ENCODE data around the gene LRRC37A3. TPM values are rescaled to one million over a fixed set of nuclear protein-coding genes. Genes with fewer than 3 reads are reported as not detected.
"Not testable (repeated sequence)": the region's sequence is repeated elsewhere in the genome, so short reads cannot be mapped to it uniquely, and the experiment has no call there.

Gene LRRC37A3
- total RNA-seq, 2 donors from 2014 or later, result 5.6 to 9.5 TPM

GRCh38 chr17:64847504-64848466 is 71.5 kb downstream of the LRRC37A3 start:
- WGBS, result 54% methylated on average over 37 of the region's 49 CpGs
- H3K27ac ChIP-seq; H3K4me1 ChIP-seq (replicated peaks); H3K27me3 ChIP-seq (replicated peaks; ENCODE audit: insufficient read depth); intact Hi-C loops (cut with DNase I); H3K36me3 ChIP-seq; H3K9me3 ChIP-seq; H3K4me3 ChIP-seq: not testable (repeated sequence)
- DNase-seq (ENCODE audit: low spot score), result peak; percentile 32
- TF ChIP-seq, protein P1, sequence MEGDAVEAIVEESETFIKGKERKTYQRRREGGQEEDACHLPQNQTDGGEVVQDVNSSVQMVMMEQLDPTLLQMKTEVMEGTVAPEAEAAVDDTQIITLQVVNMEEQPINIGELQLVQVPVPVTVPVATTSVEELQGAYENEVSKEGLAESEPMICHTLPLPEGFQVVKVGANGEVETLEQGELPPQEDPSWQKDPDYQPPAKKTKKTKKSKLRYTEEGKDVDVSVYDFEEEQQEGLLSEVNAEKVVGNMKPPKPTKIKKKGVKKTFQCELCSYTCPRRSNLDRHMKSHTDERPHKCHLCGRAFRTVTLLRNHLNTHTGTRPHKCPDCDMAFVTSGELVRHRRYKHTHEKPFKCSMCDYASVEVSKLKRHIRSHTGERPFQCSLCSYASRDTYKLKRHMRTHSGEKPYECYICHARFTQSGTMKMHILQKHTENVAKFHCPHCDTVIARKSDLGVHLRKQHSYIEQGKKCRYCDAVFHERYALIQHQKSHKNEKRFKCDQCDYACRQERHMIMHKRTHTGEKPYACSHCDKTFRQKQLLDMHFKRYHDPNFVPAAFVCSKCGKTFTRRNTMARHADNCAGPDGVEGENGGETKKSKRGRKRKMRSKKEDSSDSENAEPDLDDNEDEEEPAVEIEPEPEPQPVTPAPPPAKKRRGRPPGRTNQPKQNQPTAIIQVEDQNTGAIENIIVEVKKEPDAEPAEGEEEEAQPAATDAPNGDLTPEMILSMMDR (IDR thresholded peaks at IDR 0.05), result peak in 3 of 4 experiments; percentile 32 to 62 (median 46)

GRCh38 chr17:64846892-64847291 is 72.4 kb downstream of the LRRC37A3 start:
- H3K27me3 ChIP-seq (replicated peaks; ENCODE audit: insufficient read depth); DNase-seq (ENCODE audit: low spot score); H3K27ac ChIP-seq; intact Hi-C loops (cut with DNase I); H3K36me3 ChIP-seq; H3K4me1 ChIP-seq (replicated peaks); H3K4me3 ChIP-seq; H3K9me3 ChIP-seq: not testable (repeated sequence)
- WGBS, result 100% methylated on average over 3 of the region's 4 CpGs

GRCh38 chr17:64843918-64844317 is 75.4 kb downstream of the LRRC37A3 start:
- H3K27me3 ChIP-seq (replicated peaks; ENCODE audit: insufficient read depth); H3K4me1 ChIP-seq (replicated peaks); DNase-seq (ENCODE audit: low spot score); H3K27ac ChIP-seq; H3K36me3 ChIP-seq; H3K4me3 ChIP-seq; H3K9me3 ChIP-seq; intact Hi-C loops (cut with DNase I): not testable (repeated sequence)
- WGBS, result 83% methylated on average over 8 of the region's 8 CpGs

DNA sequence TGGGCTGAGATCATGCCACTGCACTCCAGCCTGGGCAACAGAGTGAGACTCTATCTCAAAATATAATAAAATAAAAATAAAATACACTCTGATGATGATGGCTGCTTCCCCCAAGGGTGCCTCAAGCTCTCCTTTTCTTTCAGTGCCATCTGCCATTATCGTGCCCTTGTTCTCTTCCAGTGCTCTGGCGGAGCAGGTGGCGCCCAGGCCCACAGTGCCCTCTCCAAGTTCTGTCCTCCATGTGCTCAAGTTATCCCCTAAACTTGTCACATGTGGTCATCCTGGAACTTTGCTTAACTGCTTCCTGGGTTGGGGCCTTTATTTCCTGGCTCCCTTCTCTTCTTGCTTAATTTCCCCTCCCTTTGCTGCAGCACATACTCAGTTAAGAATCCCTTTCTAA is 76.4 kb downstream of the LRRC37A3 start:
- H3K4me1 ChIP-seq (replicated peaks); H3K9me3 ChIP-seq: not testable (repeated sequence)

DNA sequence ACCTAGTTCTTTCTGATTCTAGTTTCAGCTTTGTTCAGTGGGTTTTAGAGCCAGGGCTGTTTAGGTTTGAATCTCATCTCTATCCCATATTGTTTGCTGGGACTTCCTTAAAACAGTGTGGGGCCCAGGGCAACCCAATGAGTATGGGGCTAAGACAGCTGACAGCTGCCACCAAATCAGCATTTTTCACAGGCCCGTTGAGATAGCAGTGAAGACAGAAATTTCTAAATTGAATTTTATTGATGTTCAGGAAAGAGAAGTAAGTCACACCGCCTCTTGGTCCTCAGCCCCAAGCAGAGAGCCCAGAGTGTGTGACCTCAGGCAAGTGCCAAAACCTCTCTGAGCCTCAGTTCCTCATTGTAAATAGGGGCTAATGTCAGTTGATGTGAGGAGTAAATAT is 78.3 kb downstream of the LRRC37A3 start:
- H3K9me3 ChIP-seq; H3K27ac ChIP-seq; DNase-seq (ENCODE audit: low spot score); H3K36me3 ChIP-seq; H3K4me1 ChIP-seq (replicated peaks); H3K4me3 ChIP-seq; intact Hi-C loops (cut with DNase I); H3K27me3 ChIP-seq (replicated peaks; ENCODE audit: insufficient read depth): not testable (repeated sequence)
- 75% methylated on average over 2 of the region's 2 CpGs for WGBS

More for the DNA sequence above, 76.4 kb downstream of the LRRC37A3 start:
- H3K27me3 ChIP-seq (replicated peaks; ENCODE audit: insufficient read depth); H3K27ac ChIP-seq; H3K4me3 ChIP-seq; DNase-seq (ENCODE audit: low spot score); H3K36me3 ChIP-seq; intact Hi-C loops (cut with DNase I): not testable (repeated sequence)
- WGBS, result 97% methylated on average over 3 of the region's 3 CpGs

GRCh38 chr17:64838513-64838912 is 80.8 kb downstream of the LRRC37A3 start:
- DNase-seq (ENCODE audit: low spot score); H3K27ac ChIP-seq; H3K27me3 ChIP-seq (replicated peaks; ENCODE audit: insufficient read depth); H3K9me3 ChIP-seq; intact Hi-C loops (cut with DNase I); H3K4me3 ChIP-seq; H3K36me3 ChIP-seq; H3K4me1 ChIP-seq (replicated peaks): not testable (repeated sequence)
- 90% methylated on average over 5 of the region's 5 CpGs for WGBS

DNA sequence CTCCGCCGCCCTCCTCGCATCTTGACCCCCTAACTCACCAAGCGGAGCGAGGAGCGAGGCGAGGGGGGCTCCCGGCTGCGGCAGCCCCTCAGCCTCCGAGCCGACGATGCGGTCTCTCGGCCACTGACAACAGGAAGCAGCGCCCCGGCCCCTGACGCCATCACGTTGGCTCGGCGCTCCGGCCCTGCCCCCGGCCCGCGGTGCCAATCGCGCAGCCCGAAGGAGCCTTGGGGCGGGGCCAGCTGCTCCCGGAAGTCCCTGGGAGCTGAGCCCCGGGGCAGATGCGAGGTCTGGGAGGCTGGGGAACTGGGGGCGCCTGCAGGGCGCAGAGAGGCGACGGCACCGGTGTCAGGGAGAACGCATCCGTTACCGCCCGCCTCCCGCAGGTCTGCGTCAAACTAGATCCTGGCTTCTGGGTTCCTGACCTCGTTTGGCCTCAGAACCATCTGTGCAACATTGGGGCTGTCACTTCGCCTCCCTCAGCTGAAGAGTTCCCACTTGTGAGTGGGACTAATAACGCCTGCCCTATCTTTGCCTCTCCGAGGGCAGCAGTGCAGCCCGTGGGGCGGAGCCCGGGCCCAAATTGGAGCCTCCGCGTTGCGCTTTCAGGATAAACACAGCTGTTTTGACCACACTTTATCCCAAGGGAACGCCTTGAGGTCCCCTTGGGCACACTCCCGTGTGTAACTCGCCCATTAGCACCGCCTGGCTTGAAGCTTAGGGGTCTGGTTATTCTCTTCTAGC is 82.1 kb downstream of the LRRC37A3 start:
- H3K9me3 ChIP-seq; H3K36me3 ChIP-seq; intact Hi-C loops (cut with DNase I); H3K27me3 ChIP-seq (replicated peaks; ENCODE audit: insufficient read depth); H3K4me1 ChIP-seq (replicated peaks): not testable (repeated sequence)
- peak; percentile 95 for TF ChIP-seq POLR2A (IDR thresholded peaks at IDR 0.05)
- TF ChIP-seq POLR2AphosphoS5 (IDR thresholded peaks at IDR 0.05), result peak; percentile 80
- WGBS, result under 1% methylated on average over 37 of the region's 56 CpGs
- DNase-seq (ENCODE audit: low spot score), result peak; percentile 79
- Histone ChIP-seq H3K4me3 (peak overlapping the region; percentile 57 to 70), H3K27ac (peak overlapping the region; percentile 69 to 81)

DNA sequence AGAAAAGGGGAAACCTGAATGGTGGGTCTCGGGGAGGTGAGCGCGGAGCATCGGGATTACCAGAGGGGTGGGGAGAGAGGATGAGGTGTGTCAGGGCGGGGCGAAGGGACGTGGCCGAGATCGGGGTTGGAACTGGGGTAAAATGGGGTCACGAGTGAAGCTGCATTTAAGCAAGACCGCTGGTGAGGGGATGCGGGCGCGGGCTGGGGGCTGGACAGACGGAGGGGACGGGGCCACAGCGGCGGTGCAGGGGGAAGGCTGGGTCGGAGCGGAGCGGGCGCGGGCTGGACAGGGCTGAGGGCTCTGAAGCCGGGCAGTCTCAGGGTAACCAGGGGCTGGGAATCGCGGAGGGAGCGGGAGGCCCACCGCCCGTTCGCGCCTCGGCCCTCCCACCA is 82.7 kb downstream of the LRRC37A3 start:
- under 1% methylated on average over 32 of the region's 32 CpGs for WGBS
- intact Hi-C loops (cut with DNase I); H3K4me1 ChIP-seq (replicated peaks); H3K36me3 ChIP-seq; H3K27me3 ChIP-seq (replicated peaks; ENCODE audit: insufficient read depth); H3K9me3 ChIP-seq: not testable (repeated sequence)
- Histone ChIP-seq H3K4me3 (peak overlapping the region; percentile 57 to 70), H3K27ac (peak overlapping the region; percentile 69 to 81)
- DNase-seq (ENCODE audit: low spot score), result peak; percentile 9

GRCh38 chr17:64834060-64834459 is 85.2 kb downstream of the LRRC37A3 start:
- not testable (repeated sequence) for H3K27ac ChIP-seq; DNase-seq (ENCODE audit: low spot score)

DNA sequence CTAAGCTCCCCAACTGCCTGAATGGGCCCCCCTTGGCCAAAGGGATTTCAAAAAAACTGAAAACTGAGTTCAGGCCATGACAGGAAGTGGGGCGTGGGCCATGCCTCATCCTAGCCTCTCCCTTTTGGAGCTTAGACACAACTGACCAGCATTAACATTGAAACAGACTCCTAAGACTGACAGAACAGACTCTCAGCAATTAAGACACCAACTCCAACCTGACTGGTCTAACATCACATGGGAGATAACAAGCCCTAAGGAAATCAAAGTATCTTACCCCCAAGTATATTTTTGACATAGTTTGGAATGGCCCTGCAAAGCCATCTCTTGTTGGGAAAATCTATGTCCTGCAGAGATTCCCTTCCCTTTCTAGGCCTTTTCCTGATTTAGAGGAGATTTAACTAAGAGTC is 88.6 kb downstream of the LRRC37A3 start:
- DNase-seq (ENCODE audit: low spot score); intact Hi-C loops (cut with DNase I); H3K4me1 ChIP-seq (replicated peaks); H3K27me3 ChIP-seq (replicated peaks; ENCODE audit: insufficient read depth); H3K36me3 ChIP-seq; H3K9me3 ChIP-seq; H3K27ac ChIP-seq; H3K4me3 ChIP-seq: not testable (repeated sequence)
- 88% methylated on average over 1 of the region's 1 CpG for WGBS

More at GRCh38 chr17:64834060-64834459, 85.2 kb downstream of the LRRC37A3 start:
- WGBS, result 56% methylated on average over 3 of the region's 3 CpGs
- intact Hi-C loops (cut with DNase I); H3K9me3 ChIP-seq; H3K4me1 ChIP-seq (replicated peaks); H3K4me3 ChIP-seq; H3K36me3 ChIP-seq; H3K27me3 ChIP-seq (replicated peaks; ENCODE audit: insufficient read depth): not testable (repeated sequence)

Data from prostate gland (tissue), 2 donors.